HCT116 (cell line): ENCODE results near the gene RBM47.

Source experiments
- CEBPB ChIP-seq: IDR thresholded peaks from 2 replicates; pipeline ENCODE4 v1.6.1; 2012; ENCODE audit warnings: low read depth
- CTCF ChIP-seq, 3 experiments: fragments of 200-600 bp in 1 of 3; sonication (generic) in 1 of 3; IDR thresholded peaks in 2 of 3; conservative IDR thresholded peaks in 1 of 3; 2 replicates each; pipeline ENCODE4 v1.5.1; 2012 to 2017; ENCODE audit warnings: low read depth in 2 of 3, low read length in 2 of 3, antibody characterized with exemption in 1 of 3, borderline replicate concordance in 1 of 3, control low read depth in 1 of 3, mild to moderate bottlenecking in 1 of 3, mixed read lengths in 1 of 3, mixed run types in 1 of 3, moderate library complexity in 1 of 3; ENCODE audit not compliant: insufficient read depth in 1 of 3
- EGR1 ChIP-seq: IDR thresholded peaks from 2 replicates; pipeline ENCODE4 v1.6.1; 2012; ENCODE audit warnings: low read depth
- EZH2 ChIP-seq: fragments of 200-600 bp; sonication (generic); IDR thresholded peaks from 2 replicates; pipeline ENCODE4 v1.6.1; 2017; ENCODE audit warnings: antibody characterized with exemption, mixed run types
- MAX ChIP-seq: IDR thresholded peaks from 2 replicates; pipeline ENCODE4 v1.6.1; 2012
- POLR2AphosphoS5 ChIP-seq: IDR thresholded peaks from 2 replicates; pipeline ENCODE4 v1.6.1; 2011; ENCODE audit warnings: mild to moderate bottlenecking, low read depth, low read length, moderate library complexity

DNA sequence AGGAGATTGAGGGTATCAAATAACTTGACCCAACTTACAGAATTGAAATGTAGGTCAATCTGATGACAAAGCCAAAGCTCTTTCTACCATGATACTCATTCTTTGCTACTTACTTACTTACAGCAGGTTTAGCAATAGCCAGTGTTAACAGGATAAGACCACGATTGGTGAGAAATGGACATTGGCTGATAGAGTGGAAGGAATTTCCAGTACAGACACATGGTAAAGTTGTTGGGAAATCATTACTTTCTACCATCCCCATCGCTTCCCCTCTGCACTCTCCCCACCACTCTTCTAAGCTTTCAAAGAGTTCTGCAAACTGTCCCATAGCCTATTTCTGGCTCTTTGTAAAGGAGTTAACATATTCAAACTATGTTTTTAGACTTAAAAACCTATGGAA is 174.8 kb downstream of the RBM47 start:
- TF ChIP-seq CTCF (IDR thresholded peaks at IDR 0.05 in 2 of 3, conservative IDR thresholded peaks at IDR 0.05 in 1 of 3; ENCODE audit: borderline replicate concordance in 1 of 3, insufficient read depth in 1 of 3, low read depth in 2 of 3, low read length in 2 of 3) = no peak
- no peak for TF ChIP-seq CEBPB
- no peak for TF ChIP-seq MAX
- TF ChIP-seq POLR2AphosphoS5 = no peak
- TF ChIP-seq EZH2 = no peak
- no peak for TF ChIP-seq EGR1
